PC-3 (cell line): ENCODE results near the gene HOXD4.

ENCODE experiments used
- CTCF ChIP-seq: fragments of 300-600 bp; sonication (generic); conservative IDR thresholded peaks from 2 replicates; pipeline ENCODE4 v1.5.1; 2017; ENCODE audit warnings: antibody characterized with exemption, low read depth, mild to moderate bottlenecking, low read length
- EZH2 ChIP-seq: fragments of 300-600 bp; sonication (generic); IDR thresholded peaks from one replicate; pipeline ENCODE4 v1.6.1; 2017; ENCODE audit warnings: antibody characterized with exemption, mild to moderate bottlenecking, low read length; ENCODE audit not compliant: unreplicated experiment

DNA sequence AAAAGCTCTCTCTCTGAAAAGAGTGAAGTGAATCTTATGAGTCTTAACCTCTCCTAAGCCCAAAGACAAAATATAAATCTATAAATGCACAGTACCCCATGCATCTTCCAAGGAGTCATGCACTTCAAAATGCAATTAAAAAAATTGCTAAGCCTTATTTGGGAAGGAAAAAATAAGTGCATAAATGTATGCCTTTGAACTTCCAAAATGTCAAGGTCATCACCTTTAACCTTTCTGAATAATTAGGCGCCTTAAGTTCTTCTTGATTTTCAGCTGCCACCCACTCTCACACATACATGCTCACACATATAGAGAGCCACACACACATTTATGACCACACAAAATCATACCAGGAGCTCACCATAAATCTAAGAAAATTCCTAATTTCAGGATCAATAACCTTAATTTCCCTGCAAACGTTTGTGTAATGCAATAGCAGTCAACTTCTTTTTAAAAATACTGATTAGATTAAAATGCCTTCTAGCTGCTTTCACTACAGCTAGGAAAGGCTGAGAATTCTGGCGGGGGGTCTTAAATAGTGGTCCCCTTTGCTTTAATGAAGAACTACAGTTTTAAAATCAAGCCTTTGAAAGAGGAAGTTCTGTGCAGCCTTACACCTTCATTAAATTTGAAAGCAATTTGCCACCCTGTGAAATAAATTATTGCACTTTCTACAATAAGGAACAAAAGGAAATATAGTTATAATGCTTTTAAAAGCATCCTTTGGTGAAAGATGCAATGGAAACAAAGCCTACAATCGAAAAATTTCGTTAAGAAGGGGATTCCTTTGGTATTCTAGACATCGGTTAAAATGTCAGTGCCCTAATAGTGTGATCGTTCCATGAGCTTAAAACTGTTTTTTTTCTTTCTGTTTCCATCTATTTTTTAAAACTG, 40.7 kb upstream of the HOXD4 start:
- TF ChIP-seq CTCF (no peak), EZH2 (no peak)
